ENCODE results near the gene GCN1. TPM values are rescaled to one million over a fixed set of nuclear protein-coding genes. Genes with fewer than 3 reads are reported as not detected.

The GCN1 gene
- total RNA-seq, 2 donors from 2014 or later, result 39.3 to 120 TPM

DNA sequence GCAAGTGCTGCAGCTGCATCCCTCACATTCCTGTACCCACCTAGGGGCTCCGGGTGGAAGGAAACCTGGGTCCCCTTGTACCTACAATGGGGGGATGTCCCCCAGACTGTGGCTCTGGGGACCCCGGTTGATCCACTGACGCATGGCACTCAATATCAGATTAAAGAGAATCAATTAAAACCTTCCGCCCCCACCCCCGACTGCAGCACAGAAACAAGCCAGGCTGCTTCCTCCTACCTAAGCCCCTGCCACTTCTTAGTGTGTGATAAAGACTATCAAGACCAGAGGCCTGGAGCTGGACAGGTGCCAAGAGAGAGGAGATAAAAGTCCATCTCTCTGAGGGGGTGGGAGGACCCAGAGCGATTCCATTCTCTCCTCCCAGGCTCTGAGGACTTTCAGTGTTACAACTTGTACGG is 34.6 kb upstream of the GCN1 start:
- Histone ChIP-seq H3K36me3 (no peaks in the 10 kb centered on the region), H3K27me3 (replicated peaks; ENCODE audit: insufficient read depth) (no peaks in the 10 kb centered on the region), H3K9me3 (no peaks in the 10 kb centered on the region), H3K4me1 (replicated peaks) (peaks cover 52% of the 10 kb centered on the region), H3K27ac (peak overlapping the region; percentile 78 to 86), H3K4me3 (no peak overlapping the region)
- no peak for DNase-seq (ENCODE audit: low spot score)
- intact Hi-C loops (cut with DNase I), result no loop called here
- 15% methylated on average over 7 of the region's 7 CpGs for WGBS
- TF ChIP-seq, protein P1, sequence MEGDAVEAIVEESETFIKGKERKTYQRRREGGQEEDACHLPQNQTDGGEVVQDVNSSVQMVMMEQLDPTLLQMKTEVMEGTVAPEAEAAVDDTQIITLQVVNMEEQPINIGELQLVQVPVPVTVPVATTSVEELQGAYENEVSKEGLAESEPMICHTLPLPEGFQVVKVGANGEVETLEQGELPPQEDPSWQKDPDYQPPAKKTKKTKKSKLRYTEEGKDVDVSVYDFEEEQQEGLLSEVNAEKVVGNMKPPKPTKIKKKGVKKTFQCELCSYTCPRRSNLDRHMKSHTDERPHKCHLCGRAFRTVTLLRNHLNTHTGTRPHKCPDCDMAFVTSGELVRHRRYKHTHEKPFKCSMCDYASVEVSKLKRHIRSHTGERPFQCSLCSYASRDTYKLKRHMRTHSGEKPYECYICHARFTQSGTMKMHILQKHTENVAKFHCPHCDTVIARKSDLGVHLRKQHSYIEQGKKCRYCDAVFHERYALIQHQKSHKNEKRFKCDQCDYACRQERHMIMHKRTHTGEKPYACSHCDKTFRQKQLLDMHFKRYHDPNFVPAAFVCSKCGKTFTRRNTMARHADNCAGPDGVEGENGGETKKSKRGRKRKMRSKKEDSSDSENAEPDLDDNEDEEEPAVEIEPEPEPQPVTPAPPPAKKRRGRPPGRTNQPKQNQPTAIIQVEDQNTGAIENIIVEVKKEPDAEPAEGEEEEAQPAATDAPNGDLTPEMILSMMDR (IDR thresholded peaks at IDR 0.05), result no peak
- TF ChIP-seq POLR2AphosphoS5 (IDR thresholded peaks at IDR 0.05) (no peak), POLR2A (IDR thresholded peaks at IDR 0.05) (no peak)

GRCh38 chr12:120228291-120229070 is 34.0 kb upstream of the GCN1 start:
- Histone ChIP-seq H3K27me3 (replicated peaks; ENCODE audit: insufficient read depth) (no peaks in the 10 kb centered on the region), H3K27ac (peak overlapping the region; percentile 78 to 86), H3K9me3 (no peaks in the 10 kb centered on the region), H3K36me3 (peaks cover 4 to 5% of the 10 kb centered on the region in 2 donors), H3K4me3 (no peak overlapping the region), H3K4me1 (replicated peaks) (peaks cover 49% of the 10 kb centered on the region)
- TF ChIP-seq POLR2AphosphoS5 (IDR thresholded peaks at IDR 0.05) (peak; percentile 73), POLR2A (IDR thresholded peaks at IDR 0.05) (no peak)
- TF ChIP-seq, protein P1 (IDR thresholded peaks at IDR 0.05), result peak; percentile 89 to 98 (median 94)
- intact Hi-C loops (cut with DNase I), result loop anchor here (1.0 kb wide), 1 partner anchor 38 kb away; no protein-coding TSS in a partner anchor
- peak; percentile 81 for DNase-seq (ENCODE audit: low spot score)
- WGBS, result 10% methylated on average over 23 of the region's 23 CpGs

DNA sequence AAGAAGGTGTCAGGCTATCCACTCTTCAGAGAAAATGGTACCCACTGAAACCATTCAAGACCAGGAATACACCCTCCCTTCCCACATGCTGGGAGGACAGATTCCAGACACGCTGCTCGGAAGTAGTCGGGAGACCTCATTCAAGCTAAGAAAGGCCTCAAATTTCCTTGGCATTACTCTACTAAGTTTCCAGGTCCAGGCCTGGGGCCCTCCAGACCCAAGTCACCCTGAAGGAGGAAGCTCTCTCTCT is 33.5 kb upstream of the GCN1 start:
- TF ChIP-seq, protein P1 (IDR thresholded peaks at IDR 0.05), result no peak
- WGBS, result 45% methylated on average over 3 of the region's 3 CpGs
- peak overlapping the region in 1 of 2 donors; percentile 78 for H3K27ac ChIP-seq
- H3K4me3 ChIP-seq, result no peak overlapping the region
- no peaks in the 10 kb centered on the region for H3K9me3 ChIP-seq
- DNase-seq (ENCODE audit: low spot score), result no peak
- peaks cover 5 to 8% of the 10 kb centered on the region in 2 donors for H3K36me3 ChIP-seq
- intact Hi-C loops (cut with DNase I), result loop anchor here (1.0 kb wide), 1 partner anchor 38 kb away; no protein-coding TSS in a partner anchor
- H3K4me1 ChIP-seq (replicated peaks), result peaks cover 49% of the 10 kb centered on the region
- H3K27me3 ChIP-seq (replicated peaks; ENCODE audit: insufficient read depth), result no peaks in the 10 kb centered on the region

DNA sequence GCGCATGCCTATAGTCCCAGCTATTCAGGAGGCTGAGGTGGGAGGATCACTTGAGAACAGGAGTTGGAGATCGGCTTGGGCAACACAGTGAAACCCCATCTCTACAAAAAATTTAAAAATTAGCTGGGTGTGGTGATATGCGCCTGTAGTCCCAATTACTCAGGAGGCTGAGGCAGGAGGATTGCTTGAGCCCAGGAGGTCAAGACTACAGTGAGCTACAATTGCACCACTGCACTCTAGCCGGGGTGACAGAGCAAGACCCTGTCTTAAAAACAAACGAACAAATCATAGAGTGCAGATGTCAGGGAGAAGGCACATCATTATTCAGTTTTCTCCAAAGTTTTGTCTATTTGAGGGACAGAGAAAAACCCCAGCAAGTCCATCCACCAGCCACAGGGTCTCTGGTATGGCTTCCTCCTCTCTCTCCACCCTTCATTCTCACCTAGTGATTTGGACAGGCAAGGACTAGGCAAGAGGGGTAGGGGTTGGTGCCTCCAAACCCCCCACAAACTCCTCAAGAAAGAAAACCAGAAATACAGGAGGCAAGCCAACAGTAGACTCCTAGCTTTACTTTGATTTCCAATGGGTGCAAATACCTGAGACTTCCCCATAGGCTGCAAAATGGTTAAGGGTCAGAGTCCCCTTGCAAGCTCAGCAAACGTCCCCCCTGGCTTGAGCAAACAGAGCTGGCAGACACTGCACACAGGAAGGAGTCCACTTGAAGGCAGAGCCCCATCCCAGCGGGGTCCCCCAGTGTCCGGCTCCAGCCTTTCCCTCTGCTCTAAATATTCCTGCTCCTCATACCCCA is 32.9 kb upstream of the GCN1 start:
- Histone ChIP-seq H3K4me1 (replicated peaks) (peaks cover 49% of the 10 kb centered on the region), H3K9me3 (no peaks in the 10 kb centered on the region), H3K27me3 (replicated peaks; ENCODE audit: insufficient read depth) (no peaks in the 10 kb centered on the region), H3K27ac (no peak overlapping the region), H3K4me3 (no peak overlapping the region), H3K36me3 (peaks cover 8 to 11% of the 10 kb centered on the region in 2 donors)
- WGBS, result 74% methylated on average over 8 of the region's 8 CpGs
- intact Hi-C loops (cut with DNase I), result loop anchor here (1.0 kb wide), 1 partner anchor 39 kb away; no protein-coding TSS in a partner anchor
- no peak for DNase-seq (ENCODE audit: low spot score)
- TF ChIP-seq POLR2A (IDR thresholded peaks at IDR 0.05), result no peak
- no peak for TF ChIP-seq POLR2AphosphoS5 (IDR thresholded peaks at IDR 0.05)
- TF ChIP-seq, protein P1 (IDR thresholded peaks at IDR 0.05), result no peak

Measured in prostate gland (tissue), 2 donors.